ENCODE measurements around the gene TECPR2.

Gene TECPR2

DNA sequence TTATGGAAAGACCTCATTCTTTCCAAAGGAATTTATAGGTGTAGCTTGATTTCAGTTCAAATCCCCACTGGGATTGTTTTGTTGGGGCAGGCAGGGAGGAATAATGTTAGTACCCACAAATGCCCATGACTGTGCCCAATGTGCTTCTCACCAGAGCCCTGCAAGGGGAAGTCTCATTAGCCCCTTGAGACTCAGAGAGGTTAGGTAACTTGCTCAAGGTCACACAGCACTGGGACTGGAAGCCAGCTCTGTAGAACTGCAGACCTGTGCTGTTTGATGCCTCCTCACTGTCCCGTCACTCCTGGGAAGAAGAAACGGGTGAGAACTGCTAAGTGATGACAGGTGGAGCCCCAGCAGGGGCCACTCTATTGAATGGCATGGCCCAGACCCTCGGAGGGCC is 138.0 kb downstream of the TECPR2 start:
- ChIA-PET CTCF (interaction anchor here (1.4 to 2.0 kb wide), 4 partner anchors 10 to 62 kb away, joined by 4 to 10 read pairs (median 8); no protein-coding TSS in a partner anchor), POLR2A (no interaction called here)
- TF ChIP-seq, protein P1, sequence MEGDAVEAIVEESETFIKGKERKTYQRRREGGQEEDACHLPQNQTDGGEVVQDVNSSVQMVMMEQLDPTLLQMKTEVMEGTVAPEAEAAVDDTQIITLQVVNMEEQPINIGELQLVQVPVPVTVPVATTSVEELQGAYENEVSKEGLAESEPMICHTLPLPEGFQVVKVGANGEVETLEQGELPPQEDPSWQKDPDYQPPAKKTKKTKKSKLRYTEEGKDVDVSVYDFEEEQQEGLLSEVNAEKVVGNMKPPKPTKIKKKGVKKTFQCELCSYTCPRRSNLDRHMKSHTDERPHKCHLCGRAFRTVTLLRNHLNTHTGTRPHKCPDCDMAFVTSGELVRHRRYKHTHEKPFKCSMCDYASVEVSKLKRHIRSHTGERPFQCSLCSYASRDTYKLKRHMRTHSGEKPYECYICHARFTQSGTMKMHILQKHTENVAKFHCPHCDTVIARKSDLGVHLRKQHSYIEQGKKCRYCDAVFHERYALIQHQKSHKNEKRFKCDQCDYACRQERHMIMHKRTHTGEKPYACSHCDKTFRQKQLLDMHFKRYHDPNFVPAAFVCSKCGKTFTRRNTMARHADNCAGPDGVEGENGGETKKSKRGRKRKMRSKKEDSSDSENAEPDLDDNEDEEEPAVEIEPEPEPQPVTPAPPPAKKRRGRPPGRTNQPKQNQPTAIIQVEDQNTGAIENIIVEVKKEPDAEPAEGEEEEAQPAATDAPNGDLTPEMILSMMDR (IDR thresholded peaks at IDR 0.05; ENCODE audit: insufficient read depth, low read length, missing control alignments): no peak

DNA sequence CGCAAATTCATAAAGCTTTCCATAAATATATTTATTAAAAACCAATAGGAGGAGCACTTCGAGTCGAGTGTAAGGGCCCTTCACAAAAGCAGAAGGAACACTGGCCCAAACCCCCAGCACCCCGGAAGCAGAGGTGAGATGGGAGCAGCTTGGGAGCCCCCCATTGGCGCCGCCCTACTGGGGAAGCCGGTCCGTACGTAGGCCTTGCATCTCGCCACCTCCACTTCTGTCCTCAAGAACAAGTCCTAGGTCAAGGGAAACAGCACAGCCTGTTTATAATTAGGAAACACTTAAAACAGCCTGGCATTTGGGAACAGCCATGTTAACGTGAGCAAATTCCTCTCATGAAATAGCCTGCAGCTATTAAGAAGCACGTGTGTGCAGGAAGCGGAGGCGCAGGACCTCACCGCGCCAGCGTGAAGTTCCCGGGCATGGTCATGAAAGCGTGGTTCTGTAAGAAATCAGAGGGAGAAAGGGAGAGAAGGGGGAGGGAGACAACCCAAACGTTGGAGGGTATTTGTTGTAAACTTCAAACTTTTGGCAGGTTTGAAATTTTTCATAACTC is 139.1 kb downstream of the TECPR2 start:
- no peak overlapping the region for H3K4me3 ChIP-seq (ENCODE audit: low read depth, low read length)
- ChIA-PET CTCF (interaction anchor here (1.2 to 2.0 kb wide), 4 partner anchors 14 to 63 kb away, joined by 4 to 10 read pairs (median 8); no protein-coding TSS in a partner anchor), POLR2A (interaction anchor here (0.5 kb wide), 1 partner anchor 195 kb away, joined by 3 read pairs; no protein-coding TSS in a partner anchor)
- TF ChIP-seq, protein P1 (IDR thresholded peaks at IDR 0.05; ENCODE audit: insufficient read depth, low read length, missing control alignments): no peak
- no peak for DNase-seq (ENCODE audit: low read depth, low spot score)

More for the DNA sequence above, 138.0 kb downstream of the TECPR2 start:
- H3K4me3 ChIP-seq (ENCODE audit: low read depth, low read length): no peak overlapping the region
- DNase-seq (ENCODE audit: low read depth, low spot score): no peak

DNA sequence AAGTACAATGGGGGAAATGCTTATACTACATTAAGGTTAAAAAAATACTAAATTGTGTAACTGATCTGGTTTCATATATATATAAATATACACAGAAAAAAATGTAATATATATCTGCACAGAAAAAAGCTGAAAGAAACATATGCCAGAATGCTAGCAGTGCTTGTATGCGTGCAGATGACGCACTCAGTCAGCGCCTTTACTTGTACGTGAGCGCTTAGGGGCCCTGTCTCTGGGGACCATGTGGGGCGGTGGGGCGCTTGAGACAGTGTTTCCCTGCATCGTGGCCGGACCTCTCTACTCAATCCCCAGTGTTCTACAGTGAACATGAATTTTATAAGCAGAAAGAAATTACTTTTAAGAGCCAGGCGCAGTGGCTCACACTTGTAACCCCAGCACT is 139.8 kb downstream of the TECPR2 start:
- ChIA-PET POLR2A (interaction anchor here (0.5 kb wide), 1 partner anchor 194 kb away, joined by 3 read pairs; no protein-coding TSS in a partner anchor), CTCF (interaction anchor here (1.2 to 1.9 kb wide), 2 partner anchors 16 to 22 kb away, joined by 4 to 6 read pairs; no protein-coding TSS in a partner anchor)
- no peak for DNase-seq (ENCODE audit: low read depth, low spot score)
- no peak overlapping the region for H3K4me3 ChIP-seq (ENCODE audit: low read depth, low read length)
- TF ChIP-seq, protein P1 (IDR thresholded peaks at IDR 0.05; ENCODE audit: insufficient read depth, low read length, missing control alignments): no peak

DNA sequence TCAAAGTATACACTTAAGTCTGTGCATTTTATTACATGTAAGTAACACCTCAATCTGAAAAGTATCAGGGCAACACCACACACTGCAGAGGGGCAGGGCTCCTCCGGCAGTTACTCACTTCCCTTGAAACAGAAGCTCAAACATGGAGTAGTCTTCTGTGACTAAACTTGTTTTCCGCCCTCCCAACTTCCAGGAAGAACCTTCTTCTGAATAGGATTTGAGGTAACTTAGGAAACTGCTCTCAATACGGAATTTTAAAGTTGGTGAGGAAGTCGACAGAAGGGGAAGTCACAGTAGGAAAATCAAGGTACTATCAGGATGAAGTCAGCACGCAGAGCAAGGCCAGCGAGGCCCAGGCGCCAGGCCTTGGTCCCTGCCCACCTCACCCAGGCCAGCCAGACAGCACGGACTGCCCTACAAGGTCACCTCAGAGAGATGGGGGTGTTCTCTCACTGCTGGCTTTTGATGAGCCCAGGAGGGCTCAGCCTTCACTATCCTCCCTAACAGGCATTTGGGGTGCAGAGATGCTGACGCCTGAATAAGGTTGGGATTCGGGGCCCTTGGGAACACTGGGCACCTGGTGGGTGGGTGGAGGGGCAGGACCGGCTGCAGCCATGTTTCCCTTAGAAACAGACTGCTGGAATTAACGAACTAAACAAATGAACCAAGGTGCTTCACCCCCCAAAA is 141.0 kb downstream of the TECPR2 start:
- DNase-seq (ENCODE audit: low read depth, low spot score): no peak

DNA sequence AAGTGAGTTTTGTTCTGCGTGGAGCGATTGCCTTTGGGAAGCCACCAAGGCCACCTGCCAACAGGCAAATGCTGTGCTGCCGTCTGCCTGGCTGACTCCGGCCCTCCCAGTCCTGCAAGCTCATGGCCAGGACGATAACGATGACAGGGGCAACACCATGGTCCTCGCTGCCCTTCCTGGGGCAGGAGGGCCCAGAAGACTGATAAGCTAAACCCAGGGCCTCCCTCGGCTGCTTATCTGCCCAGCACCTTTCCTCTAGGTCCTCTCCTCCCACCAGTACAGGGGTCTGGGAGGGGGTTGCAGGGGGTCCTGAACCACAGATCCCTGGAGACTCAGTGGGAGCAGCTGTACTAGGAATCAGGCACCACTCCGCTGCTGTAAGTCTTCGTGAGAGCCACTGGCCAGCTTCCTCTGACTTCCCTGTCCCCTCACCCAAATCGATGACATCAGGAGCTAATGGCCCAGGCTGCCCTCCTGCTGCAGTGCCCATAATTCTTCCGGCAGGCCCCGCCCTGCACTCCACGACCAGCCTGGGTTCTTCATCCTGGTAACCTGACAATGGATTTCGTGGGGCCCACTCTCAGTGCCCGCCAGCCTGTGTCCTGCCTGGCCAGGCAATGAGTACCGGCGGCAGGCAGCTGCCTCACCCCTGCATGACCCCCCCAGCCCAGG is 141.7 kb downstream of the TECPR2 start:
- TF ChIP-seq, protein P1 (IDR thresholded peaks at IDR 0.05; ENCODE audit: insufficient read depth, low read length, missing control alignments): no peak
- POLR2A ChIA-PET: no interaction called here
- H3K4me3 ChIP-seq (ENCODE audit: low read depth, low read length): no peak overlapping the region
- CTCF ChIA-PET: interaction anchor here (1.0 to 1.1 kb wide), 2 partner anchors 25 to 66 kb away, joined by 3 to 5 read pairs; no protein-coding TSS in a partner anchor
- DNase-seq (ENCODE audit: low read depth, low spot score): no peak

More for the DNA sequence above, 141.0 kb downstream of the TECPR2 start:
- POLR2A ChIA-PET: no interaction called here
- no peak overlapping the region for H3K4me3 ChIP-seq (ENCODE audit: low read depth, low read length)
- CTCF ChIA-PET: interaction anchor here (1.1 kb wide), 1 partner anchor 65 kb away, joined by 5 read pairs; no protein-coding TSS in a partner anchor
- TF ChIP-seq, protein P1 (IDR thresholded peaks at IDR 0.05; ENCODE audit: insufficient read depth, low read length, missing control alignments): no peak

Data from AG04449 (cell line).